Measurements from ENCODE around the gene ODAD3. TPM values are rescaled to one million over a fixed set of nuclear protein-coding genes. Genes with fewer than 3 reads are reported as not detected.

The ODAD3 gene
- total RNA-seq, 2 donors from 2014 or later = 0.22 TPM; not detected in 1

DNA sequence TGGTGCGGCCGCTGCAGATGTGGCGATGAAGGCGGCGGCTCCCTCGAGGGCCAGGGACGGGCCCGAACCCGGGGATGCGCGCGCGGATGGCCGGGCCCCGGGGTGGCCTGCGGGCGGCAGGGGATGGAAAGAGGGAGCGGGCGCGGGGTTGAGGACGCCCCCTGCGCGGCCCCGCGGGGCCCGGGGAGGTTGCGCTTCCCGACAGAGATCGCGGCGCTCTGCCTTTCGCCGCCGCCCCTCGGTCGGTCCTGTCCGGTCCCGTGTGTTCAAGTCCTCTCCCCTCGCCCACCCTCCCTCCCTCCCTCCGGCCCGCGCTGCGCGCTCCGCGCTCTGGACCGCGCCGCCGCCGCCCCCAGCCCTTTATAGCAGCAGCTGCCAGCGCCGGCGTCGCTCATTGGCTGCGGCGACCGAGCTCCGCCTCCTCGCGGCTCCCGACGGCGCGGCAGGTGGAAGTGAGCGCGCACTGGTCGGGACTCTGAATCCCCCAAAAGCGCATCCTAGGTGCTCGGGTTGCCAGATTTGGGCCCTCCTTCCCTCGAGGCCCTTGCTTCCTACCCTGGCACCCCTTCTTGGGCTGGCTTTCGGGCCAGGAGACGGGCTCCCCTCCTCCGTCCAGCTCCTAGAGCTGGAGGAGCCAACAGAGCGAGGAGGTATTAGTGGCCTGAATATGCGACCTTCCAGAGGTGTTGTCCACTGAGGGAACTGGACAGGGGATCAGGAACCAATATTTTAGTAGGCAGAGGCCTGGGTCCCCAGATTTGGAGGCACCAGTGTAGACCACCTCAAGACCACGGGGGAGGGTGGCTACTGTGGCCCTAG is 46.0 kb upstream of the ODAD3 start, which contains the start of gene ELAVL3:
ELAVL3 (minus strand) TSS at position 332 of the 819 bp plus-strand sequence. CDS start 438 bp downstream, outside the sequence.
- H3K4me3 ChIP-seq = no peak within 1 kb of the TSS

DNA sequence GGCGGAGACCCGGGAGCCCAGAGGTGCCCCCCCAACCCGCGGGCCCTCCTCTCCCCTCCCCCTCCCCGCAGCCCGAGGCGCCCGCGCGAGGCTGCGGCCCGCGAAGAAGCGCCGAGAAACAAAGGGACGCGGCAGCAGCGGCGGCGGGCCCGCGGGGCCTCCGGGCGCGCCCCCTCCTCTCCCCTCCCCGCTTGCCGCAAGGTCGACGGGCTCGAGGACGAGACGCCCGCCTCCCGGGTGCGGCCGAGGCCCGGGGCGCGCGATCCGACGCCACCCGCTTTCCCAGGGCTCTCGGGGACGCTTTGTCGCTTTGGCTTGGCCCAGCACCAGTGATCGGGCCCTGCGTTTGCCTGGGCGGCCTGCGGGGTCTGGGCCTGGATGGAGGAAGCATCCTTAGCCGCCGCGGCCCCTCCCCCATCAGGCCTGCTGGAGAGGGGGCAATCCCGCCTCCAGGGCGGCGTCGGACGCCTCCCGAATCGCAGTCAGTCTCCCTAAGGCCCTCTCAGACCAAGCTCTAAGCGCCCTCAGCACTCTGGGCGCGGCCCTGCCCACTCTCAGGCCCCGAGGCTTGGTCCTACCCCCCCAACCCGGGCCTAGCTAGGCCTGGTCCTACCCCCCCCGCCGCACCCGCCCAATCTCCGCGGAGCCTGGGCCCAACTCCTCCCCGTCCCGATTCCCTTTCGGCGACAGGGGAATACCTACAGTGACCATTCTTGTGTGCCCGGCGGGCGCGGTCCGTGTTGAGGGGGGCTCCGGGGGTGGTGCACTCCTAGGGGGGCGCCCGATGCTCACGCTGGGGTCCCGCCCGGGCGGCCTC is 45.2 kb upstream of the ODAD3 start:
- no peak overlapping the region for H3K9ac ChIP-seq (ENCODE audit: low read depth in 2 of 2, low read length in 2 of 2)
- no peak overlapping the region for H3K4me3 ChIP-seq
- no peak for DNase-seq
- no peaks in the 10 kb centered on the region for H3K9me3 ChIP-seq
- H3K27me3 ChIP-seq = peaks cover 39% of the 10 kb centered on the region
- peaks cover 15% of the 10 kb centered on the region for H3K4me1 ChIP-seq
- H3K27ac ChIP-seq = no peak overlapping the region
- no peaks in the 10 kb centered on the region for H3K36me3 ChIP-seq
- TF ChIP-seq, protein P1, sequence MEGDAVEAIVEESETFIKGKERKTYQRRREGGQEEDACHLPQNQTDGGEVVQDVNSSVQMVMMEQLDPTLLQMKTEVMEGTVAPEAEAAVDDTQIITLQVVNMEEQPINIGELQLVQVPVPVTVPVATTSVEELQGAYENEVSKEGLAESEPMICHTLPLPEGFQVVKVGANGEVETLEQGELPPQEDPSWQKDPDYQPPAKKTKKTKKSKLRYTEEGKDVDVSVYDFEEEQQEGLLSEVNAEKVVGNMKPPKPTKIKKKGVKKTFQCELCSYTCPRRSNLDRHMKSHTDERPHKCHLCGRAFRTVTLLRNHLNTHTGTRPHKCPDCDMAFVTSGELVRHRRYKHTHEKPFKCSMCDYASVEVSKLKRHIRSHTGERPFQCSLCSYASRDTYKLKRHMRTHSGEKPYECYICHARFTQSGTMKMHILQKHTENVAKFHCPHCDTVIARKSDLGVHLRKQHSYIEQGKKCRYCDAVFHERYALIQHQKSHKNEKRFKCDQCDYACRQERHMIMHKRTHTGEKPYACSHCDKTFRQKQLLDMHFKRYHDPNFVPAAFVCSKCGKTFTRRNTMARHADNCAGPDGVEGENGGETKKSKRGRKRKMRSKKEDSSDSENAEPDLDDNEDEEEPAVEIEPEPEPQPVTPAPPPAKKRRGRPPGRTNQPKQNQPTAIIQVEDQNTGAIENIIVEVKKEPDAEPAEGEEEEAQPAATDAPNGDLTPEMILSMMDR (IDR thresholded peaks at IDR 0.05) = no peak
- intact Hi-C loops (cut with DNase I) = no loop called here

More for the DNA sequence above, 46.0 kb upstream of the ODAD3 start, which contains the start of gene ELAVL3:
- no peak for DNase-seq
- no peak within 1 kb of the TSS for H3K9ac ChIP-seq (ENCODE audit: low read depth in 2 of 2, low read length in 2 of 2)
- H3K9me3 ChIP-seq = no peaks in the 10 kb centered on the region
- H3K27me3 ChIP-seq = peaks cover 39% of the 10 kb centered on the region
- TF ChIP-seq, protein P1 (IDR thresholded peaks at IDR 0.05) = no peak
- intact Hi-C loops (cut with DNase I) = no loop called here
- H3K36me3 ChIP-seq = no peaks in the 10 kb centered on the region
- H3K4me1 ChIP-seq = peaks cover 15% of the 10 kb centered on the region
- H3K27ac ChIP-seq = no peak within 1 kb of the TSS

DNA sequence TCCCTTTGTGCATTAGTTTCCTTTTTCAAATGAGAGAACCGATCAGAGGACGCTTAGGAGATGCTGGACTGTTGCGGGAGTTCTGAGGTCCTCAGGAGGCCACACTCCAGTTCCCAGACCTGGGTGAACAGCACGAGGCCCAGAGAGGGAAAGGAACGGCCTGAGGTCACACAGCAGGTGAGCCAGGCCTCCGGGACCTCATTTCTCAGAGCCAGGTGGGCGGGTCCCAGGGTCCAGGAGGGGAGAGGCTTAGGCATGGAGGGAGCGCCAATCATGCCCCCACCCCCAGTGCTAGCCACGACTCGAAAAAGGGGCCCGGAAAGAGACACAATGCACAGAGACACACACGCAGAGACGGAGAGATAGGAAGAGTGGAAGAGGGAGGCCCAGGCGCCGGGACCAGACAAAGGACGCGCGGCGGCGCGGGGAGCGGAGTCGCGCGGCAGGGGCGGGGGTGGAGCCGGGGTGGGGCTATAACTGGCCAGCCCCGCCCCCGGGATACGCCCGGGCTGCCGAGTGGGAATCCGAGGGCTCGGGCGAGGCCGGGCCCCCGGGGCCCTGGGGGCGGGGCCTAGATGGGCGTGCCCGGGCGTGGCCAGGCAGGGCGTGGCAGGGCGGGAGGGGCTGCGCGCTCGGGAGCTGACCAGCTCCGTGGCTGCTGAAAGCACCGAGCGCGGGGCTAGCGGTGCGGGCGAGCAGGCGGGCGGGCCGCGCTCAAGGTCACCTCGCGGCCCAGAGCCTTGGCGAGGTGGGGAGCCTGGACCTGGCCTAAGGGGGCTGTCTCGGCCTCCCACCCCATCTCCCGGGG is 44.4 kb upstream of the ODAD3 start:
- H3K4me3 ChIP-seq = no peak overlapping the region
- peaks cover 15% of the 10 kb centered on the region for H3K4me1 ChIP-seq
- intact Hi-C loops (cut with DNase I) = no loop called here

DNA sequence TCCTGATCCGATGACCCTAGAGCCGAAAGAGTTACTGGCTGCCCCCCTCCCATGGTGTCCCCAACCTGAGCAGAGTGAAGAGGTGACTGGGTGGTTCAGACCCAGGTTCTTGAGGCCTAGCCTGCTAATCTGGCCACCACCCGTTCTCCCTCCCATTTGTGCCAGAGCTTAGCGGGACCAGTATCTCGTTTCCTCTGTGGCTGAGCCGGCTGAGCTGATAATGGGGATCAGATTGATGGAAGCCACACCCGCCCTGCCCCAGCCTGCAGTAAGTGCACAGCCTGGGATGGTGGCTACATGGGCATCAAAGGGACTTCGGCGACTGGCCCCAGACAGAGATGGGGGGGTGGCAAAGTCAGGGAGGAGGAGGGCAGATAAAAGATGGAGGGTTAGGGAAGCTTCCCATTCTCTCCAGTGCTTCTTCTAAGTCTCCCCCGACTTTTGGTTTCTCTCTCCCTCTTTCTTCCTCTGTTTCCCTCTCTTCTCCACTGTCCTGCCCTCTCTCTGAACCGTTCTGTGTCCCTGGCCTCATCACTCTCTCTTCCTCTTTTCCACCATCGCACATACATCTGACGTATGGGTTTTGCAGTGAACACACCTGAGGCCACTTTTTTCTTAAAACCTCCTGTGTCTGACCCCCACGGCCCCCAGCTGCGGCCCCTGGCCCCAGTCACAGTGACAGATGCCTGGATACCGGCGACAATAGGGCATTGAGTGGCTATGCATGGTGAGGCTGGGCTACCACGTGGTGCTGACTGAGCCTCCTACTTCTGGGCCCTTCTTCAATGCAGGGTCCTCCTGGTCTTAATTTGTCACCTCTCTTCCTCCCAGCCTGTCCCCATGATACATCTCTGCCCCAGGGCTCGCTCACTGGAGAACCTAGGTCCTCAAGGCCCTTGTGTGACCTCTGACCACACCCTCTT is 43.5 kb upstream of the ODAD3 start:
- DNase-seq = no peak
- TF ChIP-seq, protein P1 (IDR thresholded peaks at IDR 0.05) = no peak
- no peak overlapping the region for H3K27ac ChIP-seq

More for the DNA sequence above, 44.4 kb upstream of the ODAD3 start:
- H3K36me3 ChIP-seq = no peaks in the 10 kb centered on the region
- no peak overlapping the region for H3K27ac ChIP-seq
- TF ChIP-seq, protein P1 (IDR thresholded peaks at IDR 0.05) = no peak
- no peaks in the 10 kb centered on the region for H3K9me3 ChIP-seq
- no peak overlapping the region for H3K9ac ChIP-seq (ENCODE audit: low read depth in 2 of 2, low read length in 2 of 2)
- peak; percentile 66 for DNase-seq
- peaks cover 39% of the 10 kb centered on the region for H3K27me3 ChIP-seq

More for the DNA sequence above, 43.5 kb upstream of the ODAD3 start:
- H3K36me3 ChIP-seq = no peaks in the 10 kb centered on the region
- H3K4me3 ChIP-seq = no peak overlapping the region
- H3K9me3 ChIP-seq = no peaks in the 10 kb centered on the region
- peaks cover 15% of the 10 kb centered on the region for H3K4me1 ChIP-seq
- no peak overlapping the region for H3K9ac ChIP-seq (ENCODE audit: low read depth in 2 of 2, low read length in 2 of 2)
- peaks cover 39% of the 10 kb centered on the region for H3K27me3 ChIP-seq
- intact Hi-C loops (cut with DNase I) = no loop called here
